22Rv1 (cell line): ENCODE data around the gene MEG3.

ENCODE experiments used
- H3K27ac ChIP-seq: fragments of 450-650 bp; 2 replicates; pipeline ENCODE4 v1.5.1; 2017
- ZFX ChIP-seq: fragments of 450-650 bp; IDR thresholded peaks from 2 replicates; pipeline ENCODE4 v1.6.1; 2017; ENCODE audit warnings: antibody characterized with exemption, borderline replicate concordance
- TF ChIP-seq, protein P1 (sequence below): fragments of 450-650 bp; IDR thresholded peaks from 2 replicates; pipeline ENCODE4 v1.5.1; 2017; ENCODE audit warnings: mild to moderate bottlenecking

The MEG3 gene

GRCh38 chr14:100871234-100872186, 45.6 kb downstream of the MEG3 start:
- no peak for TF ChIP-seq ZFX
- TF ChIP-seq, protein P1, sequence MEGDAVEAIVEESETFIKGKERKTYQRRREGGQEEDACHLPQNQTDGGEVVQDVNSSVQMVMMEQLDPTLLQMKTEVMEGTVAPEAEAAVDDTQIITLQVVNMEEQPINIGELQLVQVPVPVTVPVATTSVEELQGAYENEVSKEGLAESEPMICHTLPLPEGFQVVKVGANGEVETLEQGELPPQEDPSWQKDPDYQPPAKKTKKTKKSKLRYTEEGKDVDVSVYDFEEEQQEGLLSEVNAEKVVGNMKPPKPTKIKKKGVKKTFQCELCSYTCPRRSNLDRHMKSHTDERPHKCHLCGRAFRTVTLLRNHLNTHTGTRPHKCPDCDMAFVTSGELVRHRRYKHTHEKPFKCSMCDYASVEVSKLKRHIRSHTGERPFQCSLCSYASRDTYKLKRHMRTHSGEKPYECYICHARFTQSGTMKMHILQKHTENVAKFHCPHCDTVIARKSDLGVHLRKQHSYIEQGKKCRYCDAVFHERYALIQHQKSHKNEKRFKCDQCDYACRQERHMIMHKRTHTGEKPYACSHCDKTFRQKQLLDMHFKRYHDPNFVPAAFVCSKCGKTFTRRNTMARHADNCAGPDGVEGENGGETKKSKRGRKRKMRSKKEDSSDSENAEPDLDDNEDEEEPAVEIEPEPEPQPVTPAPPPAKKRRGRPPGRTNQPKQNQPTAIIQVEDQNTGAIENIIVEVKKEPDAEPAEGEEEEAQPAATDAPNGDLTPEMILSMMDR, result no peak
- H3K27ac ChIP-seq, result no peak overlapping the region

DNA sequence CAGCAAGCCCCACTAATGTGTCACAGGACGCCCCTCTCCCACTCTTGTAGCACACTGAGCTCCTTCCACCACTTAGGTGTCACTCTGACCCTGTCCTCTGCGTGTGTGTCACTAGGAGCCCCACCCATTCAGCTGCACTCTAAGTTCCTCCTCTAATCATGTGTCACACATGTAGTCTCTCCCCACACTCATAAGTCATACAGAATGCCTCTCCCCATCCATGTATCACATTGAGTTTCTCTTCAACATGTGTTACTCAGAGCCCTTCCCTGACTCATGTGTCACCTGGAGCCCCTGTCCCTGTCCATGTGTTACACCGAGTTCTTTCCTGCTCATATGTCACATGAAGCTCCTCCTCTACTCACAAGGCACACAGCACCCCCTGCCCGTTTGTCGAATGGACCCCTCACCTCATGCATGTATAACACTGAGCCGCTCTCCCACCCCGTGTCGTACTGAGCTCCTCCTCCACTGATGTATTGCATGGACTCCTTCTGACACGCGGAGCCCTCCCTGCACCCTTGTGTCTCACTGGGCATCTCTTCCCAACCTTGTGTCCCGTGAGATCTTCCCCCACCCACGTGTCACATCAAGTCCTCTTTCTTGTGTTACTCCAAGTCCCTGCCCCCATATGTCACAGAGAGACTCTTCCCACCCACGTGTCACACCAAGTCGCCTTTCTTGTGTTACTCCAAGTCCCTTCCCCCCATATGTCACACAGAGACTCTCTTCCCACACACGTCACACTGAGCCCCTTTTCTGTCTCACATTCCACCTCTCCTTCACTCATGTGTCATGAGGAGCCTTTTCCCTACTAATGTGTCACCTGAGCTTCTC, 46.6 kb downstream of the MEG3 start:
- no peak for TF ChIP-seq ZFX
- TF ChIP-seq, protein P1, result no peak
- H3K27ac ChIP-seq, result no peak overlapping the region

DNA sequence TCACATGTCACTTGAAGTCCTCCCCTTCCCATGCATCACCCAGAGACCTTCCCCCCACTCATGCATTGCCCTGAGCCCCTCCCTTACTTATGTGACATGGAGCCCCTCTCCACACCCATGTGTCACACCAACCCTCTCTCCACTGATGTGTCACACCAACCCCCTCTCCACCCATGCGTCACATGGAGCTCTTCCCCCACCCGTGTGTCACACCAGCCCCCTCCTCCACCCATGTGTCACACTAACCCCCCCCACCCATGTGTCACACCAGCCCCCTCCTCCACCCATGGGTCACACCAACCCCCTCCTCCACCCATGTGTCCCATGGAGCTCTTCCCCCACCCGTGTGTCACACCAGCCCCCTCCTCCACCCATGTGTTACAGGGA, 47.2 kb downstream of the MEG3 start:
- TF ChIP-seq, protein P1, result no peak
- no peak for TF ChIP-seq ZFX
- no peak overlapping the region for H3K27ac ChIP-seq

DNA sequence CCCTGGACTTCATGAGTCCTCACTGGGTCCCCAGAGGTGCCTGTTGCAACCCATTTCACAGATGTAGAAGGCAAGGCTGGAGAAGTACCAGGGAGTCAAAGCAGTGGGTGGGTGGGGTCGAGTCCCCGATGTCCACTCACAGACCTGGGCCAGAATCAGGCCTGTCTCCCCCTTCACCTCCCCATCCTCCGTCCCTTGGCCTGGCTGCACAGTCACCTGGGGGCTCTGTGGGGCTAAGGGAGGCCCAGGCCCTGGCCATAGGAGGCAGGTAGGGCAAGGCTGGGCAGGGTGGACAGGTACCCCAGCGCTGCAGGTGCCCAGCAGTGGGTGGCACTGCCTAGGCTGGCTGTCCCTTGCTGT, 48.1 kb downstream of the MEG3 start:
- H3K27ac ChIP-seq, result no peak overlapping the region
- TF ChIP-seq ZFX, result no peak
- TF ChIP-seq, protein P1, result no peak

- TF ChIP-seq, protein P1, result no peak
- no peak for TF ChIP-seq ZFX
These were observed 48.6 kb downstream of the MEG3 start for GRCh38 chr14:100874411-100875091.

DNA sequence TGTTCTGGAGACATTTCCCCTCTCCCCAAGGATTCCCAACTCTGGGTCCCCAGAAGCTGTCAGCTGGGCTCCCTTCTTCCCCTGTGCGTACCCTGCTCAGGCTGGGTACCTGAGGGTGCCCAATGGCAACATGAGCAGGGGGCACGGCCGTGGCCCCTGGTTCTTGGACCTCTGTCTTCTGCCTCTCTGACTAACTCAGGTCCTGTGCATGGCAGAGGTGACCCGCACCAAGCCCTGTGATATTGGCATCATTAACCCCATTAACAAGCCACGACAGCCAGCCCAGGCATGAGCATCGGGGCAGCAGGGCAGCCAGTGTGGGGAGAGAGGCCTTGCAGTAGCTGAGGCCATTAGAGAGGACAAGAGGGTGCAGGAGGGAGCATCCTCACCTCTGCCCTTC, 49.2 kb downstream of the MEG3 start:
- no peak overlapping the region for H3K27ac ChIP-seq
- TF ChIP-seq, protein P1, result no peak
- TF ChIP-seq ZFX, result no peak

More at GRCh38 chr14:100874411-100875091, 48.6 kb downstream of the MEG3 start:
- H3K27ac ChIP-seq, result no peak overlapping the region
